GM18858 (cell line): Measurements from ENCODE around the gene USP21.

Experiments used
- ATAC-seq: cut with Tn5 transposase; IDR thresholded peaks from one replicate; pipeline ENCODE4 v1.9.1; 2021; ENCODE audit not compliant: unreplicated experiment

USP21 gene

DNA sequence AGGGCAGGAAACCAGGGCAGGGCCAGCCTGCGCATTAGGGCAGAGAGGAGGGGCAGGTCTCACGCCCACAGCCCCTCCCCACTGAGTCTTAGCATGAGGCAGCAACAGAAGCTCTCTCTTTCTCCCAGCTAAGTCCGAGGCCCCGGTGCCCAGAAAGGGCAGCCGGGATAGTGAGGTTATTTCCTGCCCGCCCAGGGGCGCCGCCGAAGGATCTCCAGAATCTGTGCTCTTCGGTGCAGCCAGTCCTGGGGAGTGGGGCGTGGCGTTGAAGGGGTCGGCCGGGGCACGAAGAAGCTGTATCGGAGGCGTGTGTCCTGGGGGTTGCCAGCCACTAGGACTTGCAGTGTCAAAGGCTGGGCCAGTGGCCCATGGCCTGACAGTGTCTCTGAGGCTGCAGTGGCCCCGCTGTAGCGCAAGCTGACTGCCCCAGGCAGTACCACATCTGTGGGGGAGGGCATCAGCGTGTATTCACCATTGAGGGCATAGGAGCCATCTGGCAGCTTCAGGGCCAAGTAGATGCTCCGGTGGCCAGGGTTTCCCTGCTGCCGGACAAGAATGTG, 31.7 kb downstream of the USP21 start:
- ATAC-seq, result no peak

GRCh38 chr1:161191971-161192370, 32.7 kb downstream of the USP21 start:
- ATAC-seq, result no peak

DNA sequence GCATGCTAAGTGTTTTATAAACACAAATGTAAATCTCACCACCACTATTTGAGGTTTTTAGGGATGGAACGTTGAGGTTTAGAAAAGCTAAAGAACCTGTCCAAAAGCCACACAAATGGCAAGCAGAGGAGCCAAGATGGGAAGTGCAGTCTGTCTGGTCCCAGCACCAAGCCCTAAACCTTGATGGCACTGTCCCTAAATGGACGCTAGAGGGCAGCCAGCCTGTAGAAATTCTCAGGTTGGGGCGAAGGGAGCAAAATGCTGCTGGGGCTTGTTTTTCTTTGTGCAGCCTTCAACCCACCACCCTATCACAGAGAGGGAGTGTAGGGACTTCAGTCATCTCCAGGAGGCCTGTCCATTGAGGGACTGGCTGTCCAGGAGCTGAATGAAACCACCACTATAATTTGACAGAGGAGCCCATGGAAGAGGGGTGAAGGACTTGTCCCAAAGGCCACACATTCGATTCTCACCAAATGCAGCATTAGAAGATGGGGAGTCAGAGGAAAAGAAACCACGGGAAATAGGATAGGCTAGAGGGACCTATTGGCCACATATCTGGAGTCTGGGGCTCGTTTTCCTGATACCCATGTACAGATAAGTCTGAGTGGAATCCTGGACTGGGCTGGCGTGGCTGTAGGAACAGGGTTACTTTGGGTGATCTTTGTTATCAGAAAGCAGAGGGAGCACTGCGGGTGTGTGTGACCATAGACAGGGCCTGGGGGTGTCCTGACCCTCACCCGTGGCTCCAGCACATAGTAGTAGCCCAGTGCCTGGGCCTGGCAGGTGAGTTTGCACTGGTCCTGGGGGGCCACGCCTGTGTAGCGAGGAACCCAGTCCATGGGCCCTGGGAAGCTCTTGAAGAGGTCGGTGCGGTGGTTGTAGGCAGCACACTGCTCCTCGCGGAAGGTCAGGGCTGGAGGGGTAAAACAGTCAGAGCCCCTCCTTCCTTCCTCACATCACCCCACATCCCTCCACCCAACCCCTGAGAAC, 33.5 kb downstream of the USP21 start:
- ATAC-seq, result no peak

- ATAC-seq, result no peak
Observed at GRCh38 chr1:161193561-161194235, 34.4 kb downstream of the USP21 start.

DNA sequence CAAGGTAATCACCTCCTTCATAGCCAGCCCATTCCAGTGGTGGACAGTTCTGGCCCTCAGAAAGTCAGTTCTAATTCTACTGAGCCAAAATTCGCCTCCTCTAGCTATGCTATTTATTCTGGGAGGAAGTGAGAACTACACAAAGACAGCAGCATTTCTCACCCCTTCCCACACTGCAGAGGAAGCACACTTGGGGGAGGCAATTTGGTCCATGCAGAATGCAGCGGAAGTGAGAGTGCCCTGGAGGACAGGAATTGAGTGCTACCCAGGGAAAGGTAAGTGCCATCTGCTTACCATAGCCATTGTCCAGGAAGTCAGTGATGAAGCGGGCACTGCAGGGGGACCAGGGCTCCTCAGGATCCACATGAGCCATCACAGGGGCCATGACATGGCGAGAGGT, 35.9 kb downstream of the USP21 start:
- ATAC-seq, result no peak

- no peak for ATAC-seq
Observed at GRCh38 chr1:161196111-161196510, 36.8 kb downstream of the USP21 start.

- no peak for ATAC-seq
Observed at GRCh38 chr1:161196521-161197451, 37.5 kb downstream of the USP21 start.

GRCh38 chr1:161197560-161198193, 38.4 kb downstream of the USP21 start:
- ATAC-seq, result no peak

GRCh38 chr1:161198194-161198896, 39.0 kb downstream of the USP21 start:
- ATAC-seq, result no peak

DNA sequence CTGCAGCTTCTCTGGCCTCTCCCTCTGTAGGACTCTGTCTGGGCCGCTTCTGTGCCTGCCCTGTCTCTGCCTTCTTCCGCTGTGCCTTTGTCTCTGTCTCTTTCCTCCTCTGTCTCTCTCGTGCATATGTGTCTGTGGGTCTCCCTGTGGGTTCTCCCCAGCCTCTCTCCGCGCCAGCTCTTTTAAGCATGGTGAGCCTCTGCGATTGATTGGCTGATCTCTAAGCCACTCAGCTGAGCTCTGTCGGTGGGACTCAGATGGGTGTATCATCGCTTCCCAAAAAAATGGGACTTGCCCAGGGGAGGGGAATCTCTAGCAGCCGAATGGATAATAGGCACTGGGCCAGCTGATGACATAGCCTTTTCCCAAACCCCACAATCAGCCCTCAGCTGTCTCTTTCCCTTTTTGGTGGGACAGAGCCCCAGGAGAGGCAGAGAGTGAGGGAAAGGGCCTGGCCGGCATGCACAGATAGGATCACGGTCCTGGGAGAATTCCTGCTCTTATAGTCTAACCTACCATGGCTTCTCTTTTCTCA, 39.7 kb downstream of the USP21 start, which contains the start of gene ADAMTS4:
Gene ADAMTS4 (minus strand): TSS at position 158 of the 535 bp plus-strand sequence. CDS start 427 bp downstream, outside the sequence.
- no peak for ATAC-seq

- ATAC-seq, result no peak
Observed at GRCh38 chr1:161199506-161200139, 40.3 kb downstream of the USP21 start.

DNA sequence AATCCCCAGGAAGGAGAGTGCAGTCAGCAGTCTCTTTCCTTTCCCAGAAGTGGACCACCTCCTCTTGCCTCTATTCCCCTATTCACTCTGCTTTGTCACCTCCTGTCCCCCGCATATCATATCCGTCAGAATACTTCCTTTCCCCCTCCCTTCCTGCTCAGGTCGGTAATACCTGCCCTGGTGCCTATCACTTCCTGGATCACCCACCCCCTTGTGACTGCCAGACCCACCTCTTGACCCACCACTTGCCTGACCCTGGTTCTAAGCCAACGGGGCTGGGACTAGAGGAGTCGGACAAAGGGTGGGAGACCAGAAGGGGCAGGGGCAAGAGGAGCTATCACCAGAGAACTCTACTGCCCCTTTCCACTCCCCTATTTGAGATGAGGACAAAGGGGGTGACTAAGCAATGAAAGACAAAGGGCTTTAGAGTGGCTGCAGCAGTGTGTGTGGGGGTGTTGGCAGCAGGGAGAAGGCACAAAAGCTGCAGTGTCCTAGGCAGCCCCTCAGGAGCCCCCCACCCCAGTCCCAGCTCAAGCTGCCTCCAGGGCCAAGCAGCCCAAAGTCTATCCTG, 41.2 kb downstream of the USP21 start:
- no peak for ATAC-seq

- no peak for ATAC-seq
Observed at GRCh38 chr1:161200992-161201835, 41.9 kb downstream of the USP21 start.

DNA sequence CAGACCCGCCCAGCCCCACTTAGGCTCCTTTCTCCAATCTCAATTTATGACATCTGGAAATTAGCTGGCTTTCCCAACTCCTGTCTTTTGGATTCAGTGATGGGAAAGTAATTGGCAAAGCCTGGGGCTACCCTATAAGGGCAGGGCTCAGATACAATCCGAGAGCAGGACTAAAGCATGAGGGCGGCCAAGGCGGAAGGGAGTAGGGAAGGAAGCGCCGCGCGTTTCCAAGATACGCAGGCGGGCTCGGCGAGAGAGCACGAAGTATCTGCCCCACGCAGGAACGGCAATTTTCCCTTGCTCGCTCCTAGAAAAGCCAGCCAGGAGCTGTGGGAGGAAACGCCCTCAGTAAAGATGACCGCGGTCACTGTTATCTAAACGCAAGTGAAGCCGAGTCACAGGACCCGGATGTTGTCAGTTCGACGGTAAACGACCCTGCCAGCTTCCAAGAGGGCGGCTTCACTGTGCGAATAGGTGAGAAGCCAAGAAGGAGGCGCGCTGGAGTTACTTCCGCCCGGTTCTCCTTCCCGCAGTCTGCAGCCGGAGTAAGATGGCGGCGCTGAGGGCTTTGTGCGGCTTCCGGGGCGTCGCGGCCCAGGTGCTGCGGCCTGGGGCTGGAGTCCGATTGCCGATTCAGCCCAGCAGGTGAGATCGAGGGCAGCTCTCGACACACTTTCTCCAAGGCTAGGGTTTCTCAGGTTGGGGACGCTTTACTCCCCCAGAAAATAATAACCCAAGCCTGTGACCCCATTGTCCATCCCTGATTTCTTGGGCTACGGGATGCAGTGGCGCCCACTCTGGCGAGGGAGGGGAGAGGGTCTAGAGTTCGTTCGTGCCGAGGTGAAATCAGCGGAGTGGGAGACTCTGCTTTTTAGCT, 42.8 kb downstream of the USP21 start, which contains the start of gene NDUFS2:
Gene NDUFS2 (plus strand): TSS at position 532 of the 877 bp plus-strand sequence. CDS start 19 bp downstream, at position 551.
- ATAC-seq, result peak; percentile 88

GRCh38 chr1:161206411-161207140, 47.3 kb downstream of the USP21 start:
- ATAC-seq, result no peak

DNA sequence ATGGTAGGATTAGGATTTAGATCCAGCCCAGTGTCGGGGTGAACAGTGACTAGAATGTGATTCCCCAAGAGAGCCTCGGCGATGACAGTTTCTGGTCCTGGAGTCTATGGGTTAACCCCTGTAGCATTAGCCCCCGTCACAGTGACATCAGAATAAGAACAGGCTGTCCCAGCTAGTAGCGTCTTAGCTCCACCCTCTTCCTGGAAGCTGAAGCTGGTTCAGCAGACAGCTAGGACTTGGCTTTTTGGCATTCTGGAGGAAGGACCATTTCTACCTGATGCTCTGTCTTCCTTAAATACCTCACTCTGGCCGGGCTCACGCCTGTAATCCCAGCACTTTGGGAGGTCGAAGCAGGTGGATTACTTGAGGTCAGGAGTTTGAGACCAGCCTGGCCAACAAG, 47.9 kb downstream of the USP21 start:
- ATAC-seq, result no peak
